PC-3 (cell line): ENCODE data around the gene CTNNBIP1. TPM values are rescaled to one million over a fixed set of nuclear protein-coding genes. Genes with fewer than 3 reads are reported as not detected.
"Not testable (repeated sequence)": the region's sequence is repeated elsewhere in the genome, so short reads cannot be mapped to it uniquely, and the experiment has no call there.

Experiments used
- ATAC-seq: fragments of 200-7000 bp; cut with Tn5 transposase; 2 replicates; pipeline ENCODE4 v1.9.1; 2020; ENCODE audit warnings: mild to moderate bottlenecking, moderate library complexity
- BruUV-seq: library from RNA; stranded (reverse); fragments of 400-500 nt; replicated peaks from 2 replicates; lab custom pipeline; 2021; lab: Mats Ljungman, UMichigan
- CTCF ChIA-PET: fragments of 300-600 bp; sonication (Branson Sonifier 250); formaldehyde crosslinking; loops from one replicate; lab custom pipeline; 2022; ENCODE audit warnings: antibody characterized with exemption; lab: Charles Lee
- POLR2A ChIA-PET: fragments of 300-600 bp; sonication (Branson Sonifier 250); formaldehyde crosslinking; loops from one replicate; lab custom pipeline; 2022; ENCODE audit warnings: antibody characterized with exemption; ENCODE audit not compliant: unreplicated experiment; lab: Charles Lee
- DNase-seq: peaks from one replicate; pipeline ENCODE4 v3.0.0-alpha.2; 2015
- H2AFZ ChIP-seq: fragments of 300-600 bp; sonication (generic); 2 replicates; pipeline ENCODE4 v1.6.0; 2016; ENCODE audit warnings: antibody characterized with exemption, low read length
- H3F3A ChIP-seq: fragments of 300-600 bp; sonication (generic); one replicate; pipeline ENCODE4 v1.6.0; 2017; ENCODE audit warnings: antibody characterized with exemption, low read length, control low read depth, mild to moderate bottlenecking; ENCODE audit not compliant: unreplicated experiment
- H3K27ac ChIP-seq: fragments of 300-600 bp; sonication (generic); 2 replicates; pipeline ENCODE4 v1.5.1; 2016; ENCODE audit warnings: mild to moderate bottlenecking, low read length
- H3K27me3 ChIP-seq: fragments of 300-600 bp; sonication (generic); 2 replicates; pipeline ENCODE4 v1.6.1; 2016; ENCODE audit warnings: low read length, mixed read lengths
- H3K36me3 ChIP-seq: fragments of 300-600 bp; sonication (generic); 2 replicates; pipeline ENCODE4 v1.6.1; 2016; ENCODE audit warnings: low read depth, mixed run types, low read length, mixed read lengths
- H3K4me1 ChIP-seq: fragments of 300-600 bp; sonication (generic); 2 replicates; pipeline ENCODE4 v1.5.1; 2016; ENCODE audit warnings: low read length; ENCODE audit not compliant: insufficient read depth
- H3K4me2 ChIP-seq: fragments of 300-600 bp; sonication (generic); 2 replicates; pipeline ENCODE4 v1.6.0; 2016; ENCODE audit warnings: low read length
- H3K4me3 ChIP-seq: fragments of 300-600 bp; sonication (generic); 2 replicates; pipeline ENCODE4 v1.5.1; 2016; ENCODE audit warnings: mild to moderate bottlenecking, low read length, mixed read lengths
- H3K79me2 ChIP-seq: fragments of 300-600 bp; sonication (generic); 2 replicates; pipeline ENCODE4 v1.6.1; 2017; ENCODE audit warnings: low read length, mixed read lengths
- H3K9ac ChIP-seq: fragments of 300-600 bp; sonication (generic); 2 replicates; pipeline ENCODE4 v1.6.0; 2016; ENCODE audit warnings: mild to moderate bottlenecking, low read length
- H3K9me2 ChIP-seq: fragments of 300-600 bp; sonication (generic); replicated peaks from 2 replicates; pipeline ENCODE4 v1.6.1; 2016; ENCODE audit warnings: mixed run types, low read length, mixed read lengths
- H3K9me3 ChIP-seq: fragments of 300-600 bp; sonication (generic); 2 replicates; pipeline ENCODE4 v1.6.1; 2016; ENCODE audit warnings: low read length, mixed read lengths
- H4K20me1 ChIP-seq: fragments of 300-600 bp; sonication (generic); 2 replicates; pipeline ENCODE4 v1.6.1; 2016; ENCODE audit warnings: low read length, mixed read lengths
- EZH2 ChIP-seq: fragments of 300-600 bp; sonication (generic); IDR thresholded peaks from one replicate; pipeline ENCODE4 v1.6.1; 2017; ENCODE audit warnings: antibody characterized with exemption, mild to moderate bottlenecking, low read length; ENCODE audit not compliant: unreplicated experiment
- EZH2phosphoT487 ChIP-seq: fragments of 300-600 bp; sonication (generic); IDR thresholded peaks from 2 replicates; pipeline ENCODE4 v1.6.1; 2018; ENCODE audit warnings: mild to moderate bottlenecking, antibody characterized with exemption, low read length, borderline replicate concordance
- intact Hi-C: fragments of 100-400 bp; cut with micrococcal nuclease; formaldehyde crosslinking; loops from 2 replicates; pipeline ENCODE4 v1.9.0; 2023
- total RNA-seq: library from RNA; depleted of rRNA; stranded (reverse); fragments of >200 nt; gene quantifications from 2 replicates; pipeline ENCODE4 v1.2.3, GENCODE V29; 2014
- TF ChIP-seq, protein P1 (sequence below): fragments of 300-600 bp; sonication (generic); conservative IDR thresholded peaks from 2 replicates; pipeline ENCODE4 v1.5.1; 2017; ENCODE audit warnings: antibody characterized with exemption, low read depth, mild to moderate bottlenecking, low read length

The CTNNBIP1 gene
- total RNA-seq, 1 experiment from 2014 or later = 78.1 TPM

DNA sequence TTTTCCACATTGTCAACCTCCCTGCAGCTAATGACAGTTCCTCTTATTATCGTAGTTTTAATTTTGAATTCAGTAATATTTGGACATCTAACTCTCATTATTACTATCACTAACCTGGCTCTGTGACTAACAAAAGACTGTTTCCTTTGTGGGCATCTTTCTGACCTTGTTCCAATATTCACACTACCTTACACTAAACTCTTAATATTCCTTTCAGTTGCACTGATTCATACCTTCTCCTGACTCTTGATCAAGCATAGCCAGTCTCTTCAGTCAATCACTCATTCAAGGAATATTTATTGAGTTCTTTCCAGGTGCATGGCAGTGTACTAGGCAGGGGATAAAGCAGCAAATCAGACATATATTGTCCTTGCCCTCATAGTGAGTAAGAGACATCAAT lies 7.8 kb upstream of the CTNNBIP1 start:
- H3K4me3 ChIP-seq = no peak overlapping the region
- H3K9ac ChIP-seq = no peak overlapping the region
- ChIA-PET POLR2A (no interaction called here), CTCF (no interaction called here)
- H3K27ac ChIP-seq = no peak overlapping the region
- BruUV-seq = no TSS peak
- no peaks in the 10 kb centered on the region for H3K9me3 ChIP-seq
- H2AFZ ChIP-seq = no peak overlapping the region
- H3K9me2 ChIP-seq = no peaks in the 10 kb centered on the region
- TF ChIP-seq EZH2 = no peak
- TF ChIP-seq, protein P1, sequence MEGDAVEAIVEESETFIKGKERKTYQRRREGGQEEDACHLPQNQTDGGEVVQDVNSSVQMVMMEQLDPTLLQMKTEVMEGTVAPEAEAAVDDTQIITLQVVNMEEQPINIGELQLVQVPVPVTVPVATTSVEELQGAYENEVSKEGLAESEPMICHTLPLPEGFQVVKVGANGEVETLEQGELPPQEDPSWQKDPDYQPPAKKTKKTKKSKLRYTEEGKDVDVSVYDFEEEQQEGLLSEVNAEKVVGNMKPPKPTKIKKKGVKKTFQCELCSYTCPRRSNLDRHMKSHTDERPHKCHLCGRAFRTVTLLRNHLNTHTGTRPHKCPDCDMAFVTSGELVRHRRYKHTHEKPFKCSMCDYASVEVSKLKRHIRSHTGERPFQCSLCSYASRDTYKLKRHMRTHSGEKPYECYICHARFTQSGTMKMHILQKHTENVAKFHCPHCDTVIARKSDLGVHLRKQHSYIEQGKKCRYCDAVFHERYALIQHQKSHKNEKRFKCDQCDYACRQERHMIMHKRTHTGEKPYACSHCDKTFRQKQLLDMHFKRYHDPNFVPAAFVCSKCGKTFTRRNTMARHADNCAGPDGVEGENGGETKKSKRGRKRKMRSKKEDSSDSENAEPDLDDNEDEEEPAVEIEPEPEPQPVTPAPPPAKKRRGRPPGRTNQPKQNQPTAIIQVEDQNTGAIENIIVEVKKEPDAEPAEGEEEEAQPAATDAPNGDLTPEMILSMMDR = no peak
- TF ChIP-seq EZH2phosphoT487 = no peak
- no peaks in the 10 kb centered on the region for H3K36me3 ChIP-seq
- no peak for DNase-seq
- H3F3A ChIP-seq = no peaks in the 10 kb centered on the region
- intact Hi-C loops = no loop called here
- ATAC-seq = no peak
- H4K20me1 ChIP-seq = no peaks in the 10 kb centered on the region
- H3K4me1 ChIP-seq = no peaks in the 10 kb centered on the region
- no peaks in the 10 kb centered on the region for H3K79me2 ChIP-seq
- no peaks in the 10 kb centered on the region for H3K27me3 ChIP-seq
- H3K4me2 ChIP-seq = no peak overlapping the region

- H3K9ac ChIP-seq, BruUV-seq, H3K9me2 ChIP-seq, H3K27ac ChIP-seq, H3K27me3 ChIP-seq, H3F3A ChIP-seq, H3K36me3 ChIP-seq, H3K4me3 ChIP-seq, H3K4me1 ChIP-seq, intact Hi-C loops, H3K9me3 ChIP-seq, H2AFZ ChIP-seq, H3K4me2 ChIP-seq, DNase-seq, H3K79me2 ChIP-seq, CTCF ChIA-PET, ATAC-seq, POLR2A ChIA-PET, H4K20me1 ChIP-seq: not testable (repeated sequence)
These were observed 7.4 kb upstream of the CTNNBIP1 start for GRCh38 chr1:9917495-9917894.

DNA sequence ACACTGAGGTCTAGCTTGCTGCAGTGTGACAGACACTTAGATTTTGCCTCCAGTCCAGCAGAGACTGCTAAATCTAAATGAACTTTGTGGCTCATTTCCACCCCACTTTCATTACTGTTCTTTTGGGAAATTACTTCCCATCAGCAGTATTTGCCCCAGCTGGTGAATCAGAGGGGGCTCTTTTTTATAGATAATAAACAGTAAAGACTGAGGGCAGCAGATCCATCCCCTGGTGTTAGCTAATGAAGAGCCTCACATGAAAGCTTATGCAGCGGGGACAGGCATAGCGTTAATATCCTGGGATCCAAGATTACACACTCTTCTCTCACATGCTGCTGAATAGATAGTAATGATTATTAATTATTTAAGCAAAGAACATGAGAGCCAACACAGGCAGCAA lies 6.4 kb upstream of the CTNNBIP1 start:
- Histone ChIP-seq H3K27ac (no peak overlapping the region), H3K4me3 (no peak overlapping the region), H3F3A (no peaks in the 10 kb centered on the region), H2AFZ (no peak overlapping the region), H3K79me2 (no peaks in the 10 kb centered on the region), H3K4me2 (no peak overlapping the region), H3K9me3 (no peaks in the 10 kb centered on the region), H3K9me2 (no peaks in the 10 kb centered on the region), H3K27me3 (no peaks in the 10 kb centered on the region), H4K20me1 (no peaks in the 10 kb centered on the region), H3K4me1 (no peaks in the 10 kb centered on the region), H3K36me3 (no peaks in the 10 kb centered on the region), H3K9ac (no peak overlapping the region)
- no TSS peak for BruUV-seq
- intact Hi-C loops = no loop called here
- DNase-seq (no peak), ATAC-seq (no peak)
- TF ChIP-seq EZH2phosphoT487 (no peak), EZH2 (no peak)
- TF ChIP-seq, protein P1 = no peak
- POLR2A ChIA-PET = no interaction called here
- CTCF ChIA-PET = interaction anchor here (0.6 to 0.7 kb wide), 2 partner anchors 30 to 44 kb away, joined by 3 to 5 read pairs; no protein-coding TSS in a partner anchor
